ENCODE measurements around the gene MCCC2. TPM values are rescaled to one million over a fixed set of nuclear protein-coding genes. Genes with fewer than 3 reads are reported as not detected.
"Not testable (repeated sequence)": the region's sequence is repeated elsewhere in the genome, so short reads cannot be mapped to it uniquely, and the experiment has no call there.

The MCCC2 gene
- total and polyA plus RNA-seq, 2 of the 13 experiments (the other 11 are each of a cell fraction or from before 2014, with no cell fraction given) = 44.8 to 83.6 TPM

GRCh38 chr5:71564895-71565294 lies 22.2 kb upstream of the MCCC2 start:
- Histone ChIP-seq H3K4me1 (ENCODE audit: insufficient read depth, low read length) (no peaks in the 10 kb centered on the region), H3K4me2 (ENCODE audit: low read depth, low read length) (no peak overlapping the region), H3K4me3 (replicated peaks in 1 of 3; ENCODE audit: insufficient read depth in 1 of 3, low read depth in 2 of 3, low read length in 3 of 3) (no peak overlapping the region), H4K20me1 (ENCODE audit: insufficient read depth, low read length) (no peaks in the 10 kb centered on the region), H3K79me2 (ENCODE audit: insufficient read depth, low read length) (no peaks in the 10 kb centered on the region), H3K36me3 (replicated peaks in 1 of 2; ENCODE audit: control insufficient read depth in 1 of 2, insufficient read depth in 2 of 2, low read length in 2 of 2) (peaks cover 12 to 22% of the 10 kb centered on the region in 2 experiments), H3K27me3 (ENCODE audit: control insufficient read depth in 1 of 2, insufficient read depth in 2 of 2, low read length in 2 of 2) (no peaks in the 10 kb centered on the region), H2AFZ (ENCODE audit: low read length) (no peak overlapping the region), H3K9ac (ENCODE audit: insufficient read depth, low read depth, low read length) (no peak overlapping the region), H3K27ac (ENCODE audit: extremely low read length, insufficient read depth, low read length) (no peak overlapping the region), H3K9me3 (ENCODE audit: low read length) (no peaks in the 10 kb centered on the region)
- TF ChIP-seq ZNF788 (CRISPR knock-in tag; IDR thresholded peaks at IDR 0.05; ENCODE audit: borderline replicate concordance) (no peak), MAFK (conservative IDR thresholded peaks at IDR 0.05 in 1 of 2, IDR thresholded peaks at IDR 0.05 in 1 of 2; ENCODE audit: low read length in 2 of 2) (peak; percentile 9 to 35; a peak in 2 of 4 replicates), PCBP1 (IDR thresholded peaks at IDR 0.05; ENCODE audit: borderline replicate concordance, low read depth, low read length) (no peak), KMT2A (CRISPR knock-in tag; IDR thresholded peaks at IDR 0.05) (no peak)
- intact Hi-C loops (cut with micrococcal nuclease; ENCODE audit: unreplicated experiment) = no loop called here
- CTCF ChIA-PET (ENCODE audit: low intra/inter-chr PET ratio, low total read pairs) = no interaction called here
- FAIRE-seq (no peak), ATAC-seq (no peak), DNase-seq (ENCODE audit: low spot score) (no peak)
- no TSS peak for BruUV-seq (replicated peaks)
- POLR2A ChIA-PET = no interaction called here
- in situ Hi-C loops (cut with HindIII; ENCODE audit: extremely low pct_ligation_motif_present, low pct_unique_long_range_greater_than_20kb) = no loop called here

GRCh38 chr5:71569748-71570509 lies 17.2 kb upstream of the MCCC2 start:
- no TSS peak for BruUV-seq (replicated peaks)
- 0 out of 3 replicates have a peak, but pooled peaks have one; percentile 17 for ATAC-seq
- Histone ChIP-seq H3K79me2 (ENCODE audit: insufficient read depth, low read length) (no peaks in the 10 kb centered on the region), H3K36me3 (replicated peaks in 1 of 2; ENCODE audit: control insufficient read depth in 1 of 2, insufficient read depth in 2 of 2, low read length in 2 of 2) (peaks cover 5 to 7% of the 10 kb centered on the region in 2 experiments; a peak in 4 of 5 replicates), H3K9ac (ENCODE audit: insufficient read depth, low read depth, low read length) (no peak overlapping the region), H3K27me3 (ENCODE audit: control insufficient read depth in 1 of 2, insufficient read depth in 2 of 2, low read length in 2 of 2) (no peaks in the 10 kb centered on the region), H3K9me3 (ENCODE audit: low read length) (no peaks in the 10 kb centered on the region), H3K4me2 (ENCODE audit: low read depth, low read length) (no peak overlapping the region), H2AFZ (ENCODE audit: low read length) (no peak overlapping the region), H3K4me1 (ENCODE audit: insufficient read depth, low read length) (peaks cover 14% of the 10 kb centered on the region), H4K20me1 (ENCODE audit: insufficient read depth, low read length) (no peaks in the 10 kb centered on the region), H3K4me3 (replicated peaks in 1 of 3; ENCODE audit: insufficient read depth in 1 of 3, low read depth in 2 of 3, low read length in 3 of 3) (no peak overlapping the region), H3K27ac (ENCODE audit: extremely low read length, insufficient read depth, low read length) (no peak overlapping the region)
- TF ChIP-seq RFX5 (IDR thresholded peaks at IDR 0.05; ENCODE audit: low read depth, low read length) = no peak
- TF ChIP-seq, protein P1, sequence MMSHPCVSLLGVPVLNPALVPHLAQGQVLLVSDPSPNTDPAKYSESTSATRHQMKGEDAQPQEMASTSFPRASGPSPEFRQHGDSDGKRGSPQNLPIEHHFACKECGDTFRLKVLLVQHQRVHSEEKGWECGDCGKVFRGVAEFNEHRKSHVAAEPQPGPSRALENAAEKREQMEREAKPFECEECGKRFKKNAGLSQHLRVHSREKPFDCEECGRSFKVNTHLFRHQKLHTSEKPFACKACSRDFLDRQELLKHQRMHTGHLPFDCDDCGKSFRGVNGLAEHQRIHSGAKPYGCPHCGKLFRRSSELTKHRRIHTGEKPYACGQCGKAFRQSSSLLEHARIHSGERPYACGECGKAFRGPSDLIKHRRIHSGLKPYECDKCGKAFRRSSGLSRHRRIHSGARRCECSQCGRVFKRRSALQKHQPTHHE (CRISPR knock-in tag; IDR thresholded peaks at IDR 0.05; ENCODE audit: borderline replicate concordance) = no peak
- TF ChIP-seq CEBPB (IDR thresholded peaks at IDR 0.05; ENCODE audit: borderline replicate concordance, low read depth, low read length) = 0 out of 2 replicates have a peak, but pooled peaks have one; percentile 2
- 87% methylated on average over 5 of the region's 5 CpGs for WGBS (ENCODE audit: low lambda C conversion rate)
- intact Hi-C loops (cut with micrococcal nuclease; ENCODE audit: unreplicated experiment) = no loop called here
- in situ Hi-C loops (cut with HindIII; ENCODE audit: extremely low pct_ligation_motif_present, low pct_unique_long_range_greater_than_20kb) = no loop called here
- no peak for FAIRE-seq
- CTCF ChIA-PET (ENCODE audit: low intra/inter-chr PET ratio, low total read pairs) = no interaction called here
- no peak for DNase-seq (ENCODE audit: low spot score)
- POLR2A ChIA-PET = interaction anchor here (1.0 kb wide), 1 partner anchor 16 kb away, joined by 3 read pairs; no protein-coding TSS in a partner anchor

DNA sequence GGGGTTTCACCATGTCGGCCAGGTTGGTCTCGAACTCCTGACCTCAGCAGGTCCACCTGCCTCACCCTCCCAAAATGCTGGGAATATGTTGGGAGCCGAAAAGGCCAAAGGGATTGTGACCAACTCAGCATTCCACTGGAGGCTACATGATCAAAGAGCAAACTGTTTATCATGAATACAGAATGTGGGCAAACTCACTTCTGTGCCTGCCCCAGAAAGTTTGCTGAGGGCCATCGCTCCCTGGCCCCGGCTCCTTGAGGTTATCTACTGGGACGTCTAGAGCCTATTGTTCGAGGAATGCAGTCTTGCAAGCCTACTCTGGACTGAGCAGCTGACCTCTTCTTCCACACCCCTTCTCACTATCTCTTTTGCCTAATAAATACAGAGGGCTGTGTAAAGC lies 15.3 kb upstream of the MCCC2 start:
- H2AFZ ChIP-seq (ENCODE audit: low read length); H3K9ac ChIP-seq (ENCODE audit: insufficient read depth, low read depth, low read length); DNase-seq (ENCODE audit: low spot score); H3K9me3 ChIP-seq (ENCODE audit: low read length); FAIRE-seq; H4K20me1 ChIP-seq (ENCODE audit: insufficient read depth, low read length); H3K4me3 ChIP-seq (replicated peaks in 1 of 3; ENCODE audit: insufficient read depth in 1 of 3, low read depth in 2 of 3, low read length in 3 of 3); CTCF ChIA-PET (ENCODE audit: low intra/inter-chr PET ratio, low total read pairs); H3K36me3 ChIP-seq (replicated peaks in 1 of 2; ENCODE audit: control insufficient read depth in 1 of 2, insufficient read depth in 2 of 2, low read length in 2 of 2); ATAC-seq; H3K79me2 ChIP-seq (ENCODE audit: insufficient read depth, low read length); H3K4me2 ChIP-seq (ENCODE audit: low read depth, low read length); H3K27ac ChIP-seq (ENCODE audit: extremely low read length, insufficient read depth, low read length); in situ Hi-C loops (cut with HindIII; ENCODE audit: extremely low pct_ligation_motif_present, low pct_unique_long_range_greater_than_20kb); BruUV-seq (replicated peaks); H3K27me3 ChIP-seq (ENCODE audit: control insufficient read depth in 1 of 2, insufficient read depth in 2 of 2, low read length in 2 of 2); intact Hi-C loops (cut with micrococcal nuclease; ENCODE audit: unreplicated experiment): not testable (repeated sequence)
- peaks cover 14% of the 10 kb centered on the region for H3K4me1 ChIP-seq (ENCODE audit: insufficient read depth, low read length)
- 55% methylated on average over 7 of the region's 7 CpGs for WGBS (ENCODE audit: low lambda C conversion rate)
- POLR2A ChIA-PET = interaction anchor here (1.8 kb wide), 1 partner anchor 15 kb away, joined by 6 read pairs; the partner anchor contains the start of gene MCCC2

Data from HepG2 (cell line).